T-helper 1 cell treated with Interleukin-12 subunit alpha and Interleukin-12 subunit beta and Interleukin-4 antibody, amounts not matched to agents 30 μg/mL and 1 μg/mL, for 36 hours (primary cell): Measurements from ENCODE around the gene ZC3H6.
"Not testable (repeated sequence)": the region's sequence is repeated elsewhere in the genome, so short reads cannot be mapped to it uniquely, and the experiment has no call there.

Source experiments
- H3K27ac Mint-ChIP-seq: one replicate; pipeline ENCODE4 v1.8.0; 2021; ENCODE audit warnings: mild to moderate bottlenecking, mixed read lengths
- H3K27me3 Mint-ChIP-seq: one replicate; pipeline ENCODE4 v1.8.0; 2021; ENCODE audit warnings: low read depth, mixed read lengths
- H3K36me3 Mint-ChIP-seq: one replicate; pipeline ENCODE4 v1.8.0; 2021; ENCODE audit warnings: low read depth, mixed read lengths
- H3K4me1 Mint-ChIP-seq: one replicate; pipeline ENCODE4 v1.8.0; 2021; ENCODE audit warnings: low read depth, mixed read lengths
- H3K4me3 Mint-ChIP-seq: one replicate; pipeline ENCODE4 v1.8.0; 2021; ENCODE audit warnings: mild to moderate bottlenecking, moderate library complexity, mixed read lengths
- H3K9me3 Mint-ChIP-seq: one replicate; pipeline ENCODE4 v1.8.0; 2021; ENCODE audit warnings: mixed read lengths

ZC3H6 gene

GRCh38 chr2:112335600-112335999 is 60.2 kb downstream of the ZC3H6 start:
- no peak overlapping the region for H3K4me3 Mint-ChIP-seq
- H3K4me1 Mint-ChIP-seq: no peaks in the 10 kb centered on the region
- no peak overlapping the region for H3K27ac Mint-ChIP-seq
- H3K36me3 Mint-ChIP-seq: peaks cover 2% of the 10 kb centered on the region
- no peaks in the 10 kb centered on the region for H3K9me3 Mint-ChIP-seq
- no peaks in the 10 kb centered on the region for H3K27me3 Mint-ChIP-seq

- Mint-ChIP-seq H3K36me3 (no peaks in the 10 kb centered on the region), H3K4me1 (peaks cover 15% of the 10 kb centered on the region), H3K9me3 (no peaks in the 10 kb centered on the region), H3K27ac (no peak overlapping the region), H3K4me3 (no peak overlapping the region), H3K27me3 (no peaks in the 10 kb centered on the region)
Measured at GRCh38 chr2:112339986-112340385, 64.6 kb downstream of the ZC3H6 start.

DNA sequence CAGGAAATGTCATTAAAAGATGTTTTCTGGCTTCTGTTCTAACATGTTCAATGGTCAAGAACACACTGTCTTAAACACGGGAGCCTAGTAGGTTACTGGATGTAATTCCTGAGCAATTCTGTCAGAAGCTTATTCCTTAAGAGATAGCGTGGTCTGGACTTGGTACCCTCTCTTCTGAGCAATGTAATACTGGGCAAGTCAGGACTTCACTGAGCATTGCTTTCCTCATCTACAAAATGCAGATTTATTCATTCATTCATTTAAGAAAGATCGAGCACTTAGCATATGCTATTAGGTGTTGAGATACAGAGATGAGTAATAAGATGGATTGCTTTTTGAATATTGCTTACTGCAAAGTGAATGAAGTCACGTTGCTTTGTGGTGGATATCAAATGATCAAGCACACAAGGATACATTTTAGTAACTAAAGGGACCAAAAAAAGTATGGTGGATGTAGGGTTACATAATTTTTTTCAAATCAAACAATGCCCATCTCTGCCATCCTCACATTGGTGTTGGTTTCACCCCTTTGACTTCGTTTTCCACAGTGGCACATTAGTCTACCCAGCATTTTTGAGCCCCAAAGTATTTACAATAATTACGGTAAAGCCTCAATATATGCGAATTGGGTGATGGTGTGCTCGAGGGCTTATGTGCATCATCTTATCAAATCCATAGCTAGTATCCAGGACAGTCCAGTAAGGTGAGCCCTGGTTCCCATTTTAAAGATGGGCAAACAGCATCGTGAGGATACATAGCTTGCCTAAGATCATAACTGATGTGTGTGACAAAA is 65.3 kb downstream of the ZC3H6 start:
- Mint-ChIP-seq H3K36me3 (no peaks in the 10 kb centered on the region), H3K27ac (no peak overlapping the region), H3K9me3 (peaks cover 2% of the 10 kb centered on the region), H3K4me3 (no peak overlapping the region), H3K4me1 (peaks cover 16% of the 10 kb centered on the region), H3K27me3 (no peaks in the 10 kb centered on the region)

GRCh38 chr2:112342067-112342550 is 66.7 kb downstream of the ZC3H6 start:
- Mint-ChIP-seq H3K4me3 (no peak overlapping the region), H3K9me3 (peaks cover 8% of the 10 kb centered on the region)

DNA sequence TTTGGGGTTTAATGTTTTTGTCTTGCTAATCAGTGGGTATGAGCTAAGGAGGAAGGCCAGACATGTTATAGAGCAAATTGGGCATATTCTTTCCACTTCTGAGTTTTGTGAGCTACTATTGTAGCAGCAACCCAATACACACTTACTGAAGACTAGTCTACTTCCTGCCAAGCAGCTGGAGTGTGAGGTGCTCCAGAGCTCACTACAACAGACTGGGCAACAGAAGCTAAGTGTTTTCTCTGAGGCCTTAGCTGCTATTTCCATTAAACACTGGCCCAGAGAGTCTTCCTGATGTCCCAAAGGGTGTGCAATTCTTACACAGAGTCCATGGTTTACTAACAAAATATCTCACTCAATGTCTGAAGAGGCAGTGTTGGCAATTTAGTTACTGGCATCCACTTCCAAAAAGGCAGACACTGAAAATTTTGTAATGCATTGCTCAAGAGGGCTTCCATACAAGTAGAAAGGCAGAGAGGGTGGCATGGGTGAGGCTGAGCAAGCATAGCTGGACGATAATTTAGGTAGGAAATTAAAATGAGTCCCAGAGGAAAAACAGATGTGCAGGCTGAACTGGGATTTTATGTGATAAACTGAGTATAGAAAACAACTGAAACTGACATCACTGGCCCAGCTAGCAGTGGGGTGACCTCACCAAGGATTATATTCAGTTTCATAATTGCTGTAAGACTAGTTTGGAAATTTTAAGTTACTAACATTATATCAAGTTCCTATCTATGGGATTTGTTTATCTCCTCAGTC is 68.6 kb downstream of the ZC3H6 start:
- peak overlapping the region; percentile 15 for H3K27ac Mint-ChIP-seq
- H3K4me1 Mint-ChIP-seq: peaks cover 16% of the 10 kb centered on the region
- no peak overlapping the region for H3K4me3 Mint-ChIP-seq
- H3K9me3 Mint-ChIP-seq: peaks cover 10% of the 10 kb centered on the region
- peaks cover 2% of the 10 kb centered on the region for H3K36me3 Mint-ChIP-seq
- no peaks in the 10 kb centered on the region for H3K27me3 Mint-ChIP-seq

More at GRCh38 chr2:112342067-112342550, 66.7 kb downstream of the ZC3H6 start:
- H3K4me1 Mint-ChIP-seq: peaks cover 16% of the 10 kb centered on the region
- H3K36me3 Mint-ChIP-seq: no peaks in the 10 kb centered on the region
- no peak overlapping the region for H3K27ac Mint-ChIP-seq
- H3K27me3 Mint-ChIP-seq: no peaks in the 10 kb centered on the region

GRCh38 chr2:112345030-112346027 is 69.9 kb downstream of the ZC3H6 start:
- Mint-ChIP-seq H3K4me1 (peaks cover 16% of the 10 kb centered on the region), H3K27me3 (no peaks in the 10 kb centered on the region), H3K36me3 (peaks cover 2% of the 10 kb centered on the region), H3K9me3 (peaks cover 10% of the 10 kb centered on the region), H3K4me3 (no peak overlapping the region), H3K27ac (no peak overlapping the region)

- H3K4me1 Mint-ChIP-seq, H3K9me3 Mint-ChIP-seq, H3K27me3 Mint-ChIP-seq, H3K36me3 Mint-ChIP-seq, H3K27ac Mint-ChIP-seq, H3K4me3 Mint-ChIP-seq: not testable (repeated sequence)
Measured at GRCh38 chr2:112352292-112352691, 76.9 kb downstream of the ZC3H6 start.

- H3K36me3 Mint-ChIP-seq, H3K4me1 Mint-ChIP-seq, H3K9me3 Mint-ChIP-seq, H3K27ac Mint-ChIP-seq, H3K4me3 Mint-ChIP-seq, H3K27me3 Mint-ChIP-seq: not testable (repeated sequence)
Measured at GRCh38 chr2:112352809-112353603, 77.6 kb downstream of the ZC3H6 start.

DNA sequence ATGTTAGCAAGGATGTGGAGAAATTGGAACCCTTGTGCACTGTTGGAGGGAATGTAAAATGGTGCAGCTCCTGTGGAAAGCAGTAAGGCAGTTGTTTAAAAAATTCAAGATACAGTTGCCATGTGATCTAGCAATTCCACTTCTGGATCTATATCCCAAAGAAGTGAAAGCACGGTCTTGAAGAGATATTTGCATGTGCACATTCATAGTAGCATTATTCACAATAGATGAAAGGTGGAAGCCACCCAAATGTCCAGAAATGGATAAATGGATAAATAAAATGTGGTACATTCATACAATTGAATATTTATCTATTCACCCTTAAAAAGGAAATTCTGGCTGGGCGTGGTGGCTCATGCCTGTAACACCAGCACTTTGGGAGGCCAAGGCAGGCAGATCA is 78.9 kb downstream of the ZC3H6 start:
- not testable (repeated sequence) for H3K36me3 Mint-ChIP-seq, H3K27ac Mint-ChIP-seq, H3K27me3 Mint-ChIP-seq, H3K9me3 Mint-ChIP-seq, H3K4me3 Mint-ChIP-seq, H3K4me1 Mint-ChIP-seq

- H3K27me3 Mint-ChIP-seq, H3K36me3 Mint-ChIP-seq, H3K4me1 Mint-ChIP-seq, H3K4me3 Mint-ChIP-seq, H3K9me3 Mint-ChIP-seq, H3K27ac Mint-ChIP-seq: not testable (repeated sequence)
Measured at GRCh38 chr2:112360055-112360454, 84.7 kb downstream of the ZC3H6 start.
